Right lobe of liver (tissue), 4 donors: ENCODE measurements around the gene CYTH4.

Experiments
- CTCF ChIP-seq, 4 donors: fragments of 200-600 bp in 3 of 4; fragments of 450-650 bp in 1 of 4; IDR thresholded peaks; one replicate each; pipeline versions ENCODE4 v1.5.1 to v1.8.0; 2016 to 2022; ENCODE audit warnings: antibody characterized with exemption in 4 of 4, mild to moderate bottlenecking in 2 of 4
- POLR2A ChIP-seq: fragments of 450-650 bp; IDR thresholded peaks from one replicate; pipeline ENCODE4 v1.6.1; 2017; ENCODE audit warnings: antibody characterized with exemption, mild to moderate bottlenecking
- donor health status: DM: no; HTN: no; CAD: no.
- donor health status: DM: no; HTN: no; CAD: no.
- donor health status: DM: no; HTN: yes; CAD: no.

GRCh38 chr22:37244114-37244921, 38.0 kb upstream of the CYTH4 start, which contains the start of gene RAC2:
- no peak for TF ChIP-seq CTCF (IDR thresholded peaks at IDR 0.05)
- TF ChIP-seq POLR2A, result peak; percentile 17
